Measurements from ENCODE around the gene LEFTY1. TPM values are rescaled to one million over a fixed set of nuclear protein-coding genes. Genes with fewer than 3 reads are reported as not detected.

LEFTY1 gene
- total RNA-seq, 1 donor from 2014 or later, result not detected

DNA sequence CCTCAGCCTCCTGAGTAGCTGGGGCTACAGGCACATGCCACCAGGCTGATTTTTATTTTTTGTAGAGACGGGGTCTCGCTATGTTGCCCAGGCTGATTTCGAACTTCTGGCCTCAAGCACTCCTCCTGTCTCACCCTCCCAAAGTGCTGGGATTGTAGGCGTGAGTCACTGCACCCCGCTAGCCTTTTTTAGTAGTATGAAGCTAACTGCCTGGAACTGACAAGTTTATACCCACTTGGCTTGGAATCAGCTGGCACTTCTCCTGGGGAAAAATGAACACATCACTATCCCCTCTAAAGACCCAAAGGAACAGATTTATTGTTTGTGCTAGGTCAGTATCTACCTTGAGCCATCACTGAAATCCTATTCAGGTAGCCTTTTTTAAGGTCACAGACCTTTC is 25.8 kb downstream of the LEFTY1 start:
- DNase-seq (ENCODE audit: low read depth) (no peak), FAIRE-seq (peak; percentile 23)
- TF ChIP-seq, protein P1, sequence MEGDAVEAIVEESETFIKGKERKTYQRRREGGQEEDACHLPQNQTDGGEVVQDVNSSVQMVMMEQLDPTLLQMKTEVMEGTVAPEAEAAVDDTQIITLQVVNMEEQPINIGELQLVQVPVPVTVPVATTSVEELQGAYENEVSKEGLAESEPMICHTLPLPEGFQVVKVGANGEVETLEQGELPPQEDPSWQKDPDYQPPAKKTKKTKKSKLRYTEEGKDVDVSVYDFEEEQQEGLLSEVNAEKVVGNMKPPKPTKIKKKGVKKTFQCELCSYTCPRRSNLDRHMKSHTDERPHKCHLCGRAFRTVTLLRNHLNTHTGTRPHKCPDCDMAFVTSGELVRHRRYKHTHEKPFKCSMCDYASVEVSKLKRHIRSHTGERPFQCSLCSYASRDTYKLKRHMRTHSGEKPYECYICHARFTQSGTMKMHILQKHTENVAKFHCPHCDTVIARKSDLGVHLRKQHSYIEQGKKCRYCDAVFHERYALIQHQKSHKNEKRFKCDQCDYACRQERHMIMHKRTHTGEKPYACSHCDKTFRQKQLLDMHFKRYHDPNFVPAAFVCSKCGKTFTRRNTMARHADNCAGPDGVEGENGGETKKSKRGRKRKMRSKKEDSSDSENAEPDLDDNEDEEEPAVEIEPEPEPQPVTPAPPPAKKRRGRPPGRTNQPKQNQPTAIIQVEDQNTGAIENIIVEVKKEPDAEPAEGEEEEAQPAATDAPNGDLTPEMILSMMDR (IDR thresholded peaks at IDR 0.05; ENCODE audit: insufficient read depth, low read length, severe bottlenecking), result no peak
- no peak overlapping the region for H3K4me3 ChIP-seq (ENCODE audit: low read depth, low read length)
- H3K36me3 ChIP-seq (ENCODE audit: control insufficient read depth, insufficient read depth, low read length), result peaks cover 16% of the 10 kb centered on the region
- no peaks in the 10 kb centered on the region for H3K27me3 ChIP-seq (ENCODE audit: control insufficient read depth, insufficient read depth, low read length)

DNA sequence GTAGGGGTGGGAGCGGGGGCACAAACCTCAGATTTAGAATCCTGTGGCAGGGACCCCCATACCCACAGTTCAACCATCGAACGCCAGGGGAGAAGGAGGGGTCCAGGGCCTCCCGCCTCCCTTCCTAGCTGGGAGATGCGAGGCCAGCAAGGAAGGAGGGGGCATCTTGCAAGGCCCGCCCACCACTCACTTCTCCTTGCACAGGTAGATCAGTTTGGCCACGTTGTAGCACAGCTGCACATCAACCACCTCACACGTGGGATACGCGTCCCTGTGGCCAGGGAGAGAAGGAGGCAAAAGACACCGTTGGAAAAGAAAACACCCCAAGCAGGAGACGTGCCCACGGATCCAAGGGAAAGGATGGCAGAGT is 26.4 kb downstream of the LEFTY1 start:
- DNase-seq (ENCODE audit: low read depth) (no peak), FAIRE-seq (no peak)
- TF ChIP-seq, protein P1 (IDR thresholded peaks at IDR 0.05; ENCODE audit: insufficient read depth, low read length, severe bottlenecking), result no peak
- Histone ChIP-seq H3K27me3 (ENCODE audit: control insufficient read depth, insufficient read depth, low read length) (no peaks in the 10 kb centered on the region), H3K4me3 (ENCODE audit: low read depth, low read length) (no peak overlapping the region), H3K36me3 (ENCODE audit: control insufficient read depth, insufficient read depth, low read length) (peaks cover 16% of the 10 kb centered on the region)

DNA sequence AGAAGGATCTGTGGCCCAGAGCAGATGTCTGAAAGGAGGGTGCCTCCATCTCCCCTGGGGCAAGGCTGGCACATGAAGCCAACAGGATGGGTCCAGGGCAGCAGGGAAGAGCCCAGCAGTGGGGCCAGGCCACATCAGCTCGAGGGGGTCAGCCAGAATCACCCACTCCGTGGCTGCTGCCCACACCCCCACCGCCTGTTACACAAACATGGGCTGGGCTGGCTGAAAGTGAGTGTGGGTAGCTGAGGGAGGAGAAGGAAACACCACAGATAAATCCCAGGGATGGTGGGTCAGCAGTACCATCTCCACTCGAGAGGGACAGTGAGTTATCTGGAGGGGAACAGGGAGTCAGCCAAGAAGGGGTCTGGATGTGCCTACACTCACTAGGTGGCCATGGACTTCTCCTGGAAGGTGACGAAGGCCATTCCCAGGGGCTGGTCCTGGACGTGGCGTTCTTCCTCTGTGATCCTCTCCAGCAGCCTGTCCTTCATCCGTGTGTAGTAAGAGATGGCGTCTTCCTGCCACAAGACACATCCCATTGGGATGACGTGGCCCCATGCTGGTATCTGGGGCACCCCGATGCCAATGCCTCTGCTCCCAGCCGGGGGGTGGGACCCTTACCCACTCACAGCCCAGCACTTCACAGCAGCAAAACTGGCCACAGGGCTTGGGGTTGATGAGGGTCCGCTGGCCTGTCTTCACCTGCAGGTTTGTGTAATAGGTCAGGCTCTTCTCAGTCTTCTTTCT is 26.9 kb downstream of the LEFTY1 start:
- Histone ChIP-seq H3K4me3 (ENCODE audit: low read depth, low read length) (no peak overlapping the region), H3K36me3 (ENCODE audit: control insufficient read depth, insufficient read depth, low read length) (peaks cover 16% of the 10 kb centered on the region), H3K27me3 (ENCODE audit: control insufficient read depth, insufficient read depth, low read length) (no peaks in the 10 kb centered on the region)
- peak; percentile 79 for FAIRE-seq
- no peak for DNase-seq (ENCODE audit: low read depth)
- TF ChIP-seq, protein P1 (IDR thresholded peaks at IDR 0.05; ENCODE audit: insufficient read depth, low read length, severe bottlenecking), result no peak

DNA sequence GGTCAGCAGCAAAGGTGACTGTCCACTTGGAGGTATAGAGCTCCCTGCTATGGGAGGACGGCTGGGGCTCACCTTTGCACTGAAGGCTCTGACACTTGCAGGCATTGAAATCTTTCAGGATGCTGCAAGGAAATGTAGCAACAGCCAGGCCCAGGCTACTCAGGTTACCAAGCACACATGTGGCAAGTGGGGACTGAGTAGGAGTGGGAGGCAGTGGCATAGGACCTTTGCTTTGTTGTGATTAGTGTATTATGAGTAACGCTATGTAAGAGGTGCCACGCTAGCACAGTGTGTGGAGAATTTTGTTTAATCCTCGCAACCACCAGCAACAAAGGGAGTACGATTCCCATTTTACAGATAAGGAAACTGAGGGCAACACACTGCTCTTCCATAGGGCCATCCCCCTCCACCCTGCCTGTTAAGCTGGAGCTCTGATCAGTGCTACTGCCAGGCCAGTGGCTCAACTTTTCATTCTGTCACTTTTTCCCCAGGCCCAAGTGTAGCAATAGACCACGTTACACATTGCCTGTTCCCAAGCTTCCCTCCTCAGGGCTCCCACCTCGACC is 28.0 kb downstream of the LEFTY1 start:
- DNase-seq (ENCODE audit: low read depth), result no peak
- TF ChIP-seq, protein P1 (IDR thresholded peaks at IDR 0.05; ENCODE audit: insufficient read depth, low read length, severe bottlenecking), result no peak
- FAIRE-seq, result peak; percentile 62
- Histone ChIP-seq H3K4me3 (ENCODE audit: low read depth, low read length) (no peak overlapping the region), H3K27me3 (ENCODE audit: control insufficient read depth, insufficient read depth, low read length) (no peaks in the 10 kb centered on the region), H3K36me3 (ENCODE audit: control insufficient read depth, insufficient read depth, low read length) (peaks cover 16% of the 10 kb centered on the region)

DNA sequence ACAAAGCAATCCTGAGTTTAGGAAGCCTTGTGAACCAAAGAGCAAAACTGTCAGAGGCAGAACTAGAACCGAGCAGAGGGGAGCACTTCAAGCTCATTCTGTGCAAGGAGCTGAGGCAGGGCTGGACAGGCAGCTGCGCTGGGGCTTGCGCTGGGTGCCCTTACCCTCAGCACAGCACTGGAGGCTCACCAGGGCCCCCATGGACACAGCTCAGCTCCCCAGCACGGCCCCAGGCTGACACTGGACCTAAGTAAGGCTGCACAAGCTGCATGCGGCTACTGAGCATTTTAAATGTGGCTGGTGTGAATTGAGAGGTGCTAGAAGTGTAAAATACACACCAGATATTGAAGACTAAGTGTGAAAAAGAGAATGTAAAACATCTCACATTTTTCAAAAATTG is 28.8 kb downstream of the LEFTY1 start:
- Histone ChIP-seq H3K36me3 (ENCODE audit: control insufficient read depth, insufficient read depth, low read length) (peaks cover 15% of the 10 kb centered on the region), H3K4me3 (ENCODE audit: low read depth, low read length) (no peak overlapping the region), H3K27me3 (ENCODE audit: control insufficient read depth, insufficient read depth, low read length) (no peaks in the 10 kb centered on the region)
- no peak for DNase-seq (ENCODE audit: low read depth)
- TF ChIP-seq, protein P1 (IDR thresholded peaks at IDR 0.05; ENCODE audit: insufficient read depth, low read length, severe bottlenecking), result no peak
- no peak for FAIRE-seq
